NCI-H526 treated with DMSO at 0.1 percent for 48 hours (cell line): ENCODE measurements around the gene TIAM2.

ENCODE experiments used
- DNase-seq: peaks from one replicate; lab custom pipeline; 2025; lab: John Stamatoyannopoulos, UW

The TIAM2 gene

DNA sequence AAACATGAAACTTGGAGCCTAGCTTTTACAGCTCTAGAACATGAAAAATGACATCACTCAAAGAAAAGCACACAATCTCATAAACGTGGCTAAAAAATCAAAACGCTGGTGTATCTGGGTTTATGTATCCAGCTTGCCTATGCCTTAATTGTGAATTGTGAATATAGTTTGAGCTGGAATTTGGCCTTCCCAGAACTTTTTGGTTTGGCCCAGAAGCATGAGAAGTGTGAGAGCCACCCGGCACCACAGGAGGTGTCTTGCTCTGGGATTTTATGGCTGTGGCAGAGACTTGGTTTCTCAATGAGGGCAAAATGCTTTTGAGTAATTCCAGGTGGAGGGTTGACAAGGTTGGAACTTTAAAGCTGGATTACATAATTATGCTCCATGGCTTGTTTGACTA is 69.2 kb downstream of the TIAM2 start:
- no peak for DNase-seq

GRCh38 chr6:155066361-155066760 is 71.2 kb downstream of the TIAM2 start:
- DNase-seq, result no peak

DNA sequence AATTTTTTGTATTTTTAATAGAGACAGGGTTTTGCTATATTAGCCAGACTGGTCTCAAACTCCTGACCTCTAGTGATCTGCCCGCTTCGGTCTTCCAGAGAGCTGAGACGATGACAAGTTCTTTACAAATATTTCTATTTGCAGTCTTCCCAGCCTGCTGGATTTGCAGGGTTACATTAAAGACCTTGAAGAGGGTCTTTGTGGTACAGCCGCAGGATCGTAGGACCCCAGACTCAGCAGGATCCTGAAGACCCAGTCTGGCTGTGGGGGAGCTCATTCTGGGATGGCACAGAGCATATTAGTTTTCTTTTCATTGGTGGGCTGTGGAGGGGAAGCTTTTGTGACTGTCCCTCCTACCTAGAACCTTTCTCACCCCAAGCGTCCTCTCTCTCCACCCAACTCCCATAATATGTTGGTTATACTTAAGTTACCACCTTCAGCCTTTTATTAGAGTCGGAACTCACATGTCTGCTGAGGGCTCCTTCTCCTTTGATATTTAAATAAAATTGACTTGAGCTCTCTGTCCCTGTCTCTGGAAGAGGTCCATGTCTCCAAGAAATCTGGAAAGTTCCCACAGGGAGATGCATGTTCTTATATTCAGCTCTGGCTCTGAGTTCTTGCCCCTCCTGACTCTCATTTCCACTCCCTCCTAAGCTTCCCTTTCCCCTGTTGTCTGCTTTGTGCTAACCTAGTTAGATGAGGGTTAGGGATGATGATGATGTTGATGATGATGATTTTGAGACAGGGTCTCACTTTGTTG is 72.0 kb downstream of the TIAM2 start:
- DNase-seq, result no peak

- no peak for DNase-seq
These were observed 73.0 kb downstream of the TIAM2 start for GRCh38 chr6:155067956-155068615.

DNA sequence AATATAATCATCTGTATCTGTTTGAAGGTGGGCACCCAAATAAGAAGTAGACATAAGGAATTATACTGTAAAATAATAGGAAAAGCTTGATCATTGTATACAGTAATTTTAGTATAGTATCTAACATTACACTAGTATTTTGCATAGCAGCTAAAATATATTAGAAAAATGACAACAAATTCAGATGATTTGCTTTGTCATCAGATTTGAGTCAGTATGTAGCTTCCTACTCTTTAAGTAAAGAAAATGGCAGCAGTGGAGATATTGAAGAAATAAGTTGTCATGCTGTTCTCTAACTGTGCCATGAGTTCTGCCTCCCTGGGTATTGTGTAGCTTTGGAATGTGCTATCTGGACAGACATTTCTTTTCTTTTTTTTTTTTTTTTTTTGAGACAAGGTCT is 74.4 kb downstream of the TIAM2 start:
- no peak for DNase-seq

DNA sequence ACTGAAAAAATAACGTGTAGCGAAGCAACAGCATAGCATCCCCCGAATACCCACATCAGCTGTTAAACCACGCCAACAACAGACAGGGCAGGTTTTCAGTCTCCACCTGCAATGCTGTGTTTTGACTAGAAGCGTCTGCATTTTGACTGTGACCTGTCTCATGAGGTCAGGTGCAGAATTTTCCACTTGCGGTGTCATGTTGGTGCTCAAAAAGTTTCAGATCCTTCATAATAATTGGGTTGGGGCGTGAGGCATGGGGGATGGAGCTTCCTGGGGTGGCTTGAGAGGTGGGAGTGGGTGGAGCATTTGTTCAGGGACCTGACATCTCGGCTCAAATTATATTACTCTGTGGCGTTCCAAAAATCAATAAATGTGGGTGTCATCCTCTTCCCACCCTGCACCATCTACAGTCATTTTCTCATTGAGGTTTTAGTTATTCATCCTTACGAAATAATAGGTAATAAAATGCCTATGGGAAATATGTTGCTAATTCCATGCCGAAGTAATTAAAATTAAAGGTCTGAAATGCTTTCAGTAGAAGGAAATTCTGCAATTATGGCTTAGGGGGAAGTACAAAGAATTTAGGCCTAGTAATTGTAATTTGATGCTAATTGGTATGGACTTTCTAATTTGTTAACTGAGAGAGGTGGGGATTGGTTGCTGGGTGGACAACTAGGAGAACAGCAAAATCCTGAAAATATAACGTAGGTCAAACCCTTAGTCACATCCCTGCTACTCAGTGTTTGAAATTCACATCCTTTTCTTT is 81.0 kb downstream of the TIAM2 start:
- DNase-seq, result no peak

- DNase-seq, result no peak
These were observed 82.2 kb downstream of the TIAM2 start for GRCh38 chr6:155077331-155077730.

DNA sequence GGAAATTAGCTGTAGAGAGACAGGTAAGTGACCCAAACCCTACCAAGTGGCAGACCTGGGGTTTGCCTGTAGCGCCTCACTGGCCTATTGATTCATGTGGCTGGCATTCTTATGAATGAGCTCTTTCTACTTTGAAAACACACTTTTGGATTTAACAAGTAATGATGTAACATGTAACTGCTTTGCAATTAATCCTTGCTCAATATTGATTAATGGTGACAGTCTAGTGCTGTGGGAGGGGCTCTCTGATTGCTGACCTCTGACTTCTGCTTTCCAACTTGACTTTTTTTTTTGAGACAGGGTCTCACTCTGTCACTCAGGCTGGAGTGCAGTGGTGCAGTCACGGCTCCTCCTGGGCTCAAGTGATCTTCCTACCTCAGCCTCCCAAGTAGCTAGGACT is 82.7 kb downstream of the TIAM2 start:
- DNase-seq, result no peak

DNA sequence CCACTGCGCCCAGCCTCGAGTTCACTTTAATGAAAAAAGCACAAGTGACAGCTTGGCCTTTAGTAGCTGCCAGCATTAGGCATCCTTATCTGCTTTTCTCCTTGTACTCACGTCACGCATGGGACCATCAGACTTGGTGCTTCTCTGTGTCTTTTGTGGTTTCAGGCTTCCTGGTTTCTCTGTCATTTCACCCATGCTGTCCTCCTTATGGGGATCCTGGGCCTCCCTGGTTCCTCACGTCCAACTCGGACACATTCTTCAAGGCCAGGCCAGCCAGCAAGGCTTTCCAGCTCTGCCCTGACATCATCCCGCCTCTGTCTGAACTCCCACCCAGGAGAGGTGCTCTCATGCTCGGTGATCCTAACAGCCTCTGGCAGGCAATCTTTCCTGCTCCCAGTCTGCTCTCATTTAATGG is 83.2 kb downstream of the TIAM2 start:
- DNase-seq, result no peak

GRCh38 chr6:155079985-155080452 is 84.9 kb downstream of the TIAM2 start:
- DNase-seq, result no peak

DNA sequence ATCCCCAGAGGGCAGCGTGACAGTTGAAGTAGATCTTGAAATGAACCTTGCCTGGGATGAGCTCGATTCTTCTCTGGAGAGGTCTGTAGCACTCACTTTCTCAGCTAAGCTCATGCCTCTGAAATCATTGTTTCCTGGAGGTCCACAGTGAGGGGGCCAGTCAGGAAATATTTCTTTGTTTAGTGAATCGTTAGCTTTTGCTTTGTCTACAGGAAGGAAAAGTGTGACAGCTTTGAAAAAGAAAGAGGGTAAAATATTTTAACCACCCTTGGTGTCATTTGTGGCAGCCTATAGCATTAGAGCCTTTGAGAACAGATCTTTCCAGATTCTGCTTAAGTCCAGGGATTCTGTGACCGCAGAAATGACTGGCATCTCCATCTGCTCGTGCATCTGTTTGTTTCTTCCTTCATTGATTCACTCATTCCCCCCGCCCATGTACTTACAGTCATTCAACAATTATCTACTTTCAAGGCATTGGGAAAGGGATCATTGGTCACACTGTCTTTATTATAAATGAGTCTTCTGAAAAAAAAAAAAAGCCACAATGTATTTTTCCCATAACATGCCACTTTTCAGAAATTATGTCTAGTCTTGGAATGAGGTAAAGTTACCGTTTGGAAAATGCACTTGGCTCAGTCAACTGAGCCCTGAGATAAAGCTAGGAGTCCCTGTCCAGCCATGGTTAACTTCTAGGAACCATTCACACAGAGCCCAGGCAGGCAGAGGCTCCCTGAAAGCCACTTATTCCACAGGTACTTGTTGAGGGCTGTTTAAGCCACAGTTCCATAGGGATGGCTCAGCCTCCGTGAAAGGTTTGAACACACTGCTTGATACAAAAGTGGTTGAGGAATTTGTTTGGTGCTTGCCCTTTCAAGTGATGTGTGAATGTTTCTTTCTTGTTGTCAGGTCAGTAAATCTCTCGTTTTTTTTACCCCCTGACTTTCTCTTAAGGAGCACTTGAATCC is 86.0 kb downstream of the TIAM2 start:
- no peak for DNase-seq

DNA sequence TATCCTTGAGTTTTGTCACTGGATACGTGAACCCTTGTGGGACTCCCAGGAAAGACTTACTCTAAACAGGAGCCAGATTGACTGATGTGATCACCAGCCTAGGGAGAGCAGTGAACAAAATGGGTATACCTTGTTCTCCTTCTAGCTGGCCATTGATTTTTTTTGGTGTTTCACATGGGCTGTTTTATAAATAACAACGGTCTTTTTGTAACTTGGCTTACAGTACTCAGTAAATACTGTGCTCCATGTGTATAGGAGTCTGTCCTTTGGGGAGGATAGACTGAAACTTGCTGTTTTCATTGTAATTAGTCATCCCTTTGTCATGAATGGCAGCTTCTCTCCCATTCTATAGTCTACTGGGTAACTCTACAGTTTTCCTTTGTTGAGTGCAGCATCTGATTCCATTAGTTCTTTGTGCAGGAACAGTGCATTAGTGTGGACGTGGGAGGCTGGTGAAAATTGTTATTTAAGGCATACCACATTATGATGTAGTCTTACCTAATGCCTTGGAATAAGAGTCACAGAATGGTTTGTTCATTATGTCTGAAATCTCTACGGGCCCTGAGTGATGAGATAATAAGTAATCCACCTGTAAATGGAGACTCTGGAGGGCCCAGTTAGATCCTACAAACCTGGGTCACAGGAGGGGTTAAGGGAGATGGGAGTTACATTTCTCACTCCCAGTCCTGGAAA is 89.5 kb downstream of the TIAM2 start:
- DNase-seq, result no peak

DNA sequence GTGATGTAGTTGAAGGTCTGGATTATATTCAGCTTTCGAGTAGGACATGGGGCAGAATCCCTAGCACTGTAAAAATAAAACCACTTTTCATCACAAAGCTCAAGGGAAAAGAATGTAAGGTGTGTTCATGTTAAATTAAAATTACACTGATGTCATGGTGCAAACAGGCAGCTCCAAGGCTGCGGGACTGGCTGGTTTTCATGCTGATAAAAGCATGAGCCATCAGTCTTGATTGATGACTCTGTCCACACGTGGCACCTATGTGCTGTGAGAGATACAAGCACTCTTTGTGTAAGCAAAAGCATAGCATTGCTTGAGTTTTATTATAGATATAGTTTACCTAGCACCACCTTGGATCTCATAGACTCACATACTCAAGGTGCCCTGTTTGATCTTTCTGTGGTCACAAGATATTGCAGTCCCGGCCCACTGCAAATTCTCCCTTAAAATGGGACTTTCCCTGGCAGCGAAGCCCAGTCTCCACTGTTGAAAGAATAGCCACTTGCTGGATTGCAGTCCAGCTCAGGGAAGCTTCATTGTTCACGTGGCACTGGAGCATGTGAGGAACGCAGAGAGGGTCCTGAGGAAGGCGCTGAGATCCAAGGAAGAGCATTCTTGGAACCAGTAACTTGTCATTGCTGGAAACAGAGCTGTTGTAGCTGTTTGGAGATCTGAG is 90.6 kb downstream of the TIAM2 start:
- DNase-seq, result no peak

DNA sequence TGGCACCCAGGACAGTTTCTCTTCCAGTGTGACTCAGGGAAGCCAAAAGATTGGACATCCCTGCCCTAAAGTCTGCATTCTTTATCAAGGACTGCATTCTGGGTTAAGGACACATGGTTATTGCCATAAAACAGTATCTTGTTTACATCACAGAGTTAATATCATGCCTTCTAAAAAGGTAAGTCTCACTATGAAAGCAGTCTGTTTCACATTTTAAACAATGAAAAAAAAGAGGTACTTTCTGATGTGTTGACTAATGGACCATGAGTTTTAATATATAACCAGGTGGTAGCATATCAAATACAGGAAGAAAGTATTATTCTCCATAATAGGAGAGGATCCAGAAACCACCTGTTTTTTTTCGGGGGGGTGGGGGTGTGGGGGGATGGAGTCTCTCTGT is 93.7 kb downstream of the TIAM2 start:
- no peak for DNase-seq

- DNase-seq, result no peak
These were observed 94.6 kb downstream of the TIAM2 start for GRCh38 chr6:155089746-155090145.

- no peak for DNase-seq
These were observed 95.1 kb downstream of the TIAM2 start for GRCh38 chr6:155090166-155090565.

GRCh38 chr6:155091756-155092155 is 96.6 kb downstream of the TIAM2 start:
- DNase-seq, result no peak

- DNase-seq, result no peak
These were observed 98.3 kb downstream of the TIAM2 start for GRCh38 chr6:155093430-155093829.

DNA sequence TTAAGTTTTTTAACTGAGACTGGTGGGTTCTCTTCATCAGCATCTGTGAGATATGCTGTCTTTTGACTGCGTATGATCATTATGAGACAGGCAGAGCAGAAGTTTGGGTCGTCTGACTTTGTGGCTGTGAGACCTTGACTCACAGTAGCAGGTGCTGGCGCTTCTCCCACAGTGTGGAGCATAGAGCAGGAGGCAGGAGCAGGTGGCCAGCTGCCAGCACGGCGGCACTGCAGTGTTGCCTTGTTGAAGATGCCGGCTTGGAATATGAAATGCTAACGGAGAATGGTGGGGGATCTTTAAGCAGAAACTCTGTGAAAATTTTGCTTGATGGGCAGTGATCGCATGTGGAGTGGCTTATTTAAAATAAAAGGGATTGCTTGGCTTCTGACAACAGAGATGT is 105.0 kb downstream of the TIAM2 start:
- no peak for DNase-seq

- no peak for DNase-seq
These were observed 105.5 kb downstream of the TIAM2 start for GRCh38 chr6:155100591-155100990.
